KMS-11 (cell line): ENCODE data around the gene SLC39A13.

Source experiments
- H2AFZ ChIP-seq: fragments of 200-600 bp; sonication (generic); 2 replicates; pipeline ENCODE4 v1.6.1; 2016; ENCODE audit warnings: antibody characterized with exemption, mixed run types, low read depth
- H3K27ac ChIP-seq: fragments of 200-600 bp; sonication (generic); 2 replicates; pipeline ENCODE4 v1.6.1; 2016; ENCODE audit warnings: mild to moderate bottlenecking, mixed run types
- H3K27me3 ChIP-seq: fragments of 200-600 bp; sonication (generic); 2 replicates; pipeline ENCODE4 v1.6.1; 2017; ENCODE audit warnings: mild to moderate bottlenecking, low read depth, mixed run types, moderate library complexity; ENCODE audit not compliant: insufficient read depth
- H3K36me3 ChIP-seq: fragments of 200-600 bp; sonication (generic); 2 replicates; pipeline ENCODE4 v1.6.1; 2017; ENCODE audit warnings: mild to moderate bottlenecking, mixed run types; ENCODE audit not compliant: insufficient read depth
- H3K4me1 ChIP-seq: fragments of 200-600 bp; sonication (generic); 2 replicates; pipeline ENCODE4 v1.6.1; 2016; ENCODE audit warnings: mild to moderate bottlenecking, low read depth, mixed run types; ENCODE audit not compliant: poor library complexity, severe bottlenecking
- H3K4me2 ChIP-seq: fragments of 200-600 bp; sonication (generic); 2 replicates; pipeline ENCODE4 v1.7.0; 2016; ENCODE audit warnings: mild to moderate bottlenecking, mixed run types
- H3K4me3 ChIP-seq: fragments of 200-600 bp; sonication (generic); IDR thresholded peaks from 2 replicates; pipeline ENCODE4 v1.6.1; 2017; ENCODE audit warnings: low read depth, low read length, mixed read lengths; ENCODE audit not compliant: insufficient read depth
- H3K79me2 ChIP-seq: fragments of 200-600 bp; sonication (generic); 2 replicates; pipeline ENCODE4 v1.6.1; 2016; ENCODE audit warnings: low read depth, mixed run types; ENCODE audit not compliant: insufficient read depth
- H3K9ac ChIP-seq: fragments of 200-600 bp; sonication (generic); 2 replicates; pipeline ENCODE4 v1.6.1; 2016; ENCODE audit warnings: mild to moderate bottlenecking, mixed run types
- H4K20me1 ChIP-seq: fragments of 200-600 bp; sonication (generic); 2 replicates; pipeline ENCODE4 v1.6.1; 2016; ENCODE audit warnings: mild to moderate bottlenecking, mixed run types; ENCODE audit not compliant: insufficient read depth
- CTCF ChIP-seq: fragments of 200-600 bp; sonication (generic); conservative IDR thresholded peaks from 2 replicates; pipeline ENCODE4 v1.6.1; 2017; ENCODE audit warnings: low read depth, mild to moderate bottlenecking, antibody characterized with exemption, low read length, moderate library complexity, mixed read lengths

Gene SLC39A13

GRCh38 chr11:47436726-47437125 is 28.3 kb downstream of the SLC39A13 start:
- no peak overlapping the region for H3K27ac ChIP-seq
- no peak overlapping the region for H3K4me2 ChIP-seq
- no peaks in the 10 kb centered on the region for H4K20me1 ChIP-seq
- H3K27me3 ChIP-seq: no peaks in the 10 kb centered on the region
- H3K79me2 ChIP-seq: no peaks in the 10 kb centered on the region
- no peaks in the 10 kb centered on the region for H3K36me3 ChIP-seq
- H3K9ac ChIP-seq: no peak overlapping the region
- TF ChIP-seq CTCF: no peak
- H2AFZ ChIP-seq: no peak overlapping the region
- no peaks in the 10 kb centered on the region for H3K4me1 ChIP-seq
- H3K4me3 ChIP-seq: no peak overlapping the region

GRCh38 chr11:47437218-47437745 is 28.9 kb downstream of the SLC39A13 start:
- H3K27ac ChIP-seq: no peak overlapping the region
- H3K36me3 ChIP-seq: no peaks in the 10 kb centered on the region
- no peaks in the 10 kb centered on the region for H3K4me1 ChIP-seq
- TF ChIP-seq CTCF: no peak
- H3K27me3 ChIP-seq: no peaks in the 10 kb centered on the region
- no peak overlapping the region for H2AFZ ChIP-seq
- H3K4me2 ChIP-seq: no peak overlapping the region
- no peak overlapping the region for H3K4me3 ChIP-seq
- no peaks in the 10 kb centered on the region for H4K20me1 ChIP-seq
- H3K79me2 ChIP-seq: no peaks in the 10 kb centered on the region
- no peak overlapping the region for H3K9ac ChIP-seq

GRCh38 chr11:47437746-47438418 is 29.5 kb downstream of the SLC39A13 start:
- H3K27ac ChIP-seq: no peak overlapping the region
- H3K4me2 ChIP-seq: no peak overlapping the region
- TF ChIP-seq CTCF: no peak
- H3K4me3 ChIP-seq: no peak overlapping the region
- H2AFZ ChIP-seq: no peak overlapping the region
- H3K4me1 ChIP-seq: no peaks in the 10 kb centered on the region
- no peak overlapping the region for H3K9ac ChIP-seq
- no peaks in the 10 kb centered on the region for H3K36me3 ChIP-seq
- H3K27me3 ChIP-seq: no peaks in the 10 kb centered on the region
- no peaks in the 10 kb centered on the region for H4K20me1 ChIP-seq
- no peaks in the 10 kb centered on the region for H3K79me2 ChIP-seq

GRCh38 chr11:47438721-47439120 is 30.3 kb downstream of the SLC39A13 start:
- no peak overlapping the region for H3K4me3 ChIP-seq
- no peaks in the 10 kb centered on the region for H3K36me3 ChIP-seq
- no peaks in the 10 kb centered on the region for H3K4me1 ChIP-seq
- no peak overlapping the region for H3K4me2 ChIP-seq
- no peak overlapping the region for H2AFZ ChIP-seq
- H3K27ac ChIP-seq: no peak overlapping the region
- no peaks in the 10 kb centered on the region for H3K27me3 ChIP-seq
- TF ChIP-seq CTCF: no peak
- H4K20me1 ChIP-seq: no peaks in the 10 kb centered on the region
- H3K9ac ChIP-seq: no peak overlapping the region
- H3K79me2 ChIP-seq: no peaks in the 10 kb centered on the region
